Astrocyte of the cerebellum (primary cell): ENCODE measurements around the gene PDE8A.

Source experiments
- DNase-seq: peaks from one replicate; pipeline ENCODE4 v3.0.0-alpha.2; 2011; ENCODE audit warnings: low read depth
- H3K4me3 ChIP-seq: 2 replicates; pipeline ENCODE4 v1.5.1; 2011; ENCODE audit warnings: mild to moderate bottlenecking, low read depth, low read length, moderate library complexity
- in situ Hi-C: cut with HindIII; loops from 2 replicates; pipeline ENCODE4 v1.10.0; 2017; ENCODE audit warnings: low sequenced_read_pairs
- TF ChIP-seq, protein P1 (sequence below): IDR thresholded peaks from 2 replicates; pipeline ENCODE4 v1.5.1; 2012; ENCODE audit warnings: low read length, low read depth, moderate library complexity, mild to moderate bottlenecking; ENCODE audit errors: missing control alignments

Gene PDE8A

DNA sequence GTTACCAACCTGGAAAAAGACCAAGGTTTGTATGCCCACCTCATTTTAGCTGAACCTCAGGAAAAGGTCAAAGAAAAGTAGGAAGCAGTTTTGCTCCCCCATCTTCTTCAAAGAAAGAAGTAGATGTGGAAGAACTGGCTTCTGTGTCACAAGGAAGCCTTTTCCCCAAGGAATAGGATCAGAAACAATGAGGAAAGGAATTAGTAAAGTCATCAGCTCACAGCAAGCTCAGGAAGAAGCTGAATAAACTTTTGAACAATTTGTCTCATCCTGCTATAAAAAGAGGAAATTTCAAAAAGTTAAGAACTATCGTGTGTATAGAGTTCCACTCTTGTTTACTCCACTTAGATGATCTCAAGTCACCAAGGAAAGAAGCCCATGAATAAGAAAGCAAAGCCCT, 174.2 kb downstream of the PDE8A start:
- TF ChIP-seq, protein P1, sequence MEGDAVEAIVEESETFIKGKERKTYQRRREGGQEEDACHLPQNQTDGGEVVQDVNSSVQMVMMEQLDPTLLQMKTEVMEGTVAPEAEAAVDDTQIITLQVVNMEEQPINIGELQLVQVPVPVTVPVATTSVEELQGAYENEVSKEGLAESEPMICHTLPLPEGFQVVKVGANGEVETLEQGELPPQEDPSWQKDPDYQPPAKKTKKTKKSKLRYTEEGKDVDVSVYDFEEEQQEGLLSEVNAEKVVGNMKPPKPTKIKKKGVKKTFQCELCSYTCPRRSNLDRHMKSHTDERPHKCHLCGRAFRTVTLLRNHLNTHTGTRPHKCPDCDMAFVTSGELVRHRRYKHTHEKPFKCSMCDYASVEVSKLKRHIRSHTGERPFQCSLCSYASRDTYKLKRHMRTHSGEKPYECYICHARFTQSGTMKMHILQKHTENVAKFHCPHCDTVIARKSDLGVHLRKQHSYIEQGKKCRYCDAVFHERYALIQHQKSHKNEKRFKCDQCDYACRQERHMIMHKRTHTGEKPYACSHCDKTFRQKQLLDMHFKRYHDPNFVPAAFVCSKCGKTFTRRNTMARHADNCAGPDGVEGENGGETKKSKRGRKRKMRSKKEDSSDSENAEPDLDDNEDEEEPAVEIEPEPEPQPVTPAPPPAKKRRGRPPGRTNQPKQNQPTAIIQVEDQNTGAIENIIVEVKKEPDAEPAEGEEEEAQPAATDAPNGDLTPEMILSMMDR = no peak
- DNase-seq = no peak
- no peak overlapping the region for H3K4me3 ChIP-seq
- in situ Hi-C loops = no loop called here

DNA sequence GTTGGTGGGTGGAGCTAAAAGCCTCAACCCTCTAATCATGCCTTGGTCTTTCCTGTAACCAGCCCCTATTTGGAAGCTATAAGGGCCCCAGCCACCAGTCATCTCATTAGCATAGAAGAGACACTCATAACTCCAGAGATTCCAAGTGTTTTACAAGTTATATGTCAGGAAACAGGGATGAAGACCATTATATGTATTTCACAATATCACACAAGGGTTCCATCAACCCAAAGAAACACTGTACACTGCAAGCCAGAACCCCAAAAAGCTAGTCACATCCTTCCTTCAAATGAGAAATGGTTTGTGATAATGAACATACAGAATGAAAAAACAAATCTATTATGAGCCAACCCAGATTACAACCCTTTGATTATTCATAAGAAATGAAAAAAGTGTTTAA, 175.7 kb downstream of the PDE8A start:
- no peak overlapping the region for H3K4me3 ChIP-seq
- no peak for DNase-seq
- in situ Hi-C loops = no loop called here
- TF ChIP-seq, protein P1 = no peak

DNA sequence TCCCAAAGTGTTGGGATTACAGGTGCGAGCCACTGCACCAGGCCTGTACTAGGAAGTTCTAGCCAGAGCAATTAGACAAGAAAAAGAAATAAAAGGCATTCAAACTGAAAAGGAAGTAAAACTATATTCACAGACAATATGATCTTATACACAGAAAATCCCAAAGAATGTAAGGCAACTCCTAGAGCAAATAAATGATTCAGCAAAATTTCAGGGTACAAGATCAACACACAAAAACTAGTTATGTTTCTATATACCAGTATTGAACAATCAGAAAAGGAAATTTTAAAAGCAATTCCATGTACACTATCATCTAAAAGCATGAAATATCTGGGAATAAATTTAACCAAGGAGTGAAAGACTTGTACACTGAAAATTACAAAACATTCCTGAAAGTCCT, 180.6 kb downstream of the PDE8A start:
- in situ Hi-C loops = no loop called here
- H3K4me3 ChIP-seq = no peak overlapping the region
- no peak for DNase-seq
- TF ChIP-seq, protein P1 = no peak

DNA sequence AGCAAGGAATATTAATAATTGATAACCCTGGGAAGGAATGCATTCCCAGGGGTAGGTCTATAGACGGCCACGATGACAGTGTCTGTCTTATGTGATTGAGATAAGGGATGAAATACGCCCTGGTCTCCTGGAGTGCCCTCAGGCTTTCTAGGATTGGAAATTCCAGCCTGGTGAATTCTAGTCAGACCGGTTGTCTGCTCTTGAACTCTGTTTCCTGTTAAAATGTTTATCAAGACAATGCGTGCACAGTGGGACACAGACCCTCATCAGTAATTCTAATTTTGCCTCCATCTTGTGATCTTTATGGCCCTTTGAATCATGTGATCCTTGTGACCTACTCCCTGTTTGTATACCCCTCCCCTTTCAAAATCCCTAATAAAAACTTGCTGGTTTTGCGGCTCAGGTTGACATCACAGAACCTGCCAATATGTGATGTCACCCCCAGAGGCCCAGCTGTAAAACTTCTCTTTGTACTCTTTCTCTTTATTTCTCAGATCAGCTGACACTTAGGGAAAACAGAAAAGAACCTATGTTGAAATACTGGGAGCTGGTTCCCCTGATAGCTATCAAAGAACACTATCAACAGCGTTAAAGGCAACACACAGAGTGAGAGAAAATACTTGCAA, 183.3 kb downstream of the PDE8A start:
- no peak for DNase-seq
- in situ Hi-C loops = no loop called here
- H3K4me3 ChIP-seq = no peak overlapping the region
- TF ChIP-seq, protein P1 = no peak

DNA sequence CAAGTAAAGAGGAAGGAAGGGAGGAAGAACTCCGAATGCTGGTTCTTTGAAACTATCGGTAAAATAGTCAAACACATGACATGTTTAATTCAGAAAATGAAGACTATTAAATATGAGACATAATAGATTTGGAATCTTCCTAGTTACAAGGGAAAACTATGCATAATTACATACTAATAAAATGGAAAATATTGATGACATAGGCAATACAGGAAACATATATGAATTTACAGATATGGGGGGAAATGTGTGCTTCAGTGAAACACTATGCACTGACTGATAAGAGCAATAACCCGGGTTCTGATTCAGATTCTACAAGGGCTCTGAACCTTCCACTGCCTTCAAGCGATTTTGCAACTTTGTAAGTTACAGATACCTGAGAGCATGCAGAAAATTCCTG, 185.9 kb downstream of the PDE8A start:
- TF ChIP-seq, protein P1 = no peak
- H3K4me3 ChIP-seq = no peak overlapping the region
- no peak for DNase-seq
- in situ Hi-C loops = no loop called here

DNA sequence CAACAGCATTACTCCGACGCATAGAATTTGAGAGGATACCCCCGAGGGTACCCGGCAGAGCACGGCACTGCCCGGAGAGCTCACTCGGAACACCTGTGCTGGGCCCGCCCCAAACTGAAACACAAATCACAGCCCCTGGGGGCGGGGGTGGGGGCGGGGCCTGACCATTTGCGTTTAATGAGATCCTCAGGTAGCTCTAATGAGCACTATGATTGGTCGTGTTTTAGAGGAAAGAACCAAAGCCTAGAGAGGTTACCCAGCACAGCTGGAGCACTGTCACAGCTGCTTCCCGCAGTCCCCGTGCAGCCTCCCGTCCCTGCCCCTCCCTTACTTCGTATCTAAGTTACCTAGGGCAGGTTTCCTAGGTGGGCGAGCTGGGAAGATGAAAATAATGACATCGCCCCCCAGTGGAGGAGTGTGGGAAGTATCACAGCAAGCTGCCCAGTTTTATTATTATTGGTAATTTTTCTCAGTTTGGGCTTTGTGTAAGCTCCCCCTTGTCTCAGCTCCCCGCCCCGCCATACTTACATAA, 187.1 kb downstream of the PDE8A start:
- TF ChIP-seq, protein P1 = peak; percentile 54
- DNase-seq = no peak
- H3K4me3 ChIP-seq = peak overlapping the region; percentile 23
- in situ Hi-C loops = no loop called here
